GM18951 (cell line): ENCODE data around the gene KRTAP12-2.

Source experiments
- POLR2A ChIP-seq: IDR thresholded peaks from 4 replicates; pipeline ENCODE4 v1.6.1; 2011; ENCODE audit warnings: mild to moderate bottlenecking; ENCODE audit not compliant: insufficient read length, insufficient read depth; ENCODE audit errors: extremely low read depth
- in situ Hi-C: fragments of 300-500 bp; cut with MboI; formaldehyde crosslinking; loops from one replicate; pipeline ENCODE4 v1.12.0; 2022; ENCODE audit warnings: low sequenced_read_pairs, mixed read lengths, inconsistent platforms; ENCODE audit not compliant: unreplicated experiment

Gene KRTAP12-2

GRCh38 chr21:44666401-44667320 is at the start of gene KRTAP12-2:
KRTAP12-2 (minus strand) TSS chr21:44666927; CDS start chr21:44666886, 41 bp downstream.
- in situ Hi-C loops = no loop called here
- TF ChIP-seq POLR2A = no peak

GRCh38 chr21:44714905-44715304 is 48.2 kb upstream of the KRTAP12-2 start:
- no peak for TF ChIP-seq POLR2A
- in situ Hi-C loops = no loop called here

- in situ Hi-C loops = no loop called here
- TF ChIP-seq POLR2A = no peak
These were observed 47.1 kb upstream of the KRTAP12-2 start for GRCh38 chr21:44713846-44714245.

GRCh38 chr21:44713130-44713529 is 46.4 kb upstream of the KRTAP12-2 start:
- no peak for TF ChIP-seq POLR2A
- in situ Hi-C loops = no loop called here

GRCh38 chr21:44712203-44713028 is 45.7 kb upstream of the KRTAP12-2 start:
- in situ Hi-C loops = no loop called here

GRCh38 chr21:44711327-44712202 is 44.8 kb upstream of the KRTAP12-2 start, which contains the start of gene TSPEAR:
TSPEAR (minus strand) TSS chr21:44711572; CDS start chr21:44711514, 58 bp downstream.
- TF ChIP-seq POLR2A = no peak
- in situ Hi-C loops = no loop called here

More at GRCh38 chr21:44712203-44713028, 45.7 kb upstream of the KRTAP12-2 start:
- TF ChIP-seq POLR2A = no peak

GRCh38 chr21:44710756-44711326 is 44.1 kb upstream of the KRTAP12-2 start:
- TF ChIP-seq POLR2A = no peak
- in situ Hi-C loops = no loop called here

GRCh38 chr21:44710294-44710665 is 43.6 kb upstream of the KRTAP12-2 start:
- in situ Hi-C loops = no loop called here
- TF ChIP-seq POLR2A = no peak

GRCh38 chr21:44709426-44710293 is 42.9 kb upstream of the KRTAP12-2 start:
- in situ Hi-C loops = no loop called here
- TF ChIP-seq POLR2A = no peak

- no peak for TF ChIP-seq POLR2A
- in situ Hi-C loops = no loop called here
These were observed 42.2 kb upstream of the KRTAP12-2 start for GRCh38 chr21:44708866-44709425.

- TF ChIP-seq POLR2A = no peak
- in situ Hi-C loops = no loop called here
These were observed 41.6 kb upstream of the KRTAP12-2 start for GRCh38 chr21:44708213-44708865.
